Neural cell (in vitro differentiated cells): ENCODE data around the gene EPPIN. TPM values are rescaled to one million over a fixed set of nuclear protein-coding genes. Genes with fewer than 3 reads are reported as not detected.

ENCODE experiments used
- H2AFZ ChIP-seq: fragments of 200-600, 300-800 bp; sonication (generic), shearing (Covaris generic); 2 replicates; pipeline ENCODE4 v1.6.0; 2014; ENCODE audit warnings: low read depth, mild to moderate bottlenecking, antibody characterized with exemption, low read length, moderate library complexity
- H3F3A ChIP-seq: fragments of 200-600 bp; shearing (Covaris generic); 2 replicates; pipeline ENCODE4 v1.6.1; 2016; ENCODE audit warnings: mild to moderate bottlenecking, moderate library complexity, mixed read lengths, antibody characterized with exemption, low read length; ENCODE audit not compliant: insufficient read depth, poor library complexity, severe bottlenecking
- H3K27ac ChIP-seq: fragments of 200-600, 300-800 bp; sonication (generic), shearing (Covaris generic); 2 replicates; pipeline ENCODE4 v1.5.1; 2014; ENCODE audit warnings: mild to moderate bottlenecking, low read length, moderate library complexity
- H3K27me3 ChIP-seq: fragments of 300-800, 200-600 bp; sonication (generic), shearing (Covaris generic); 2 replicates; pipeline ENCODE4 v1.6.0; 2014; ENCODE audit warnings: mild to moderate bottlenecking, low read depth, low read length, moderate library complexity; ENCODE audit not compliant: insufficient read depth
- H3K36me3 ChIP-seq: fragments of 300-800, 200-600 bp; sonication (generic), shearing (Covaris generic); 2 replicates; pipeline ENCODE4 v1.5.1; 2014; ENCODE audit warnings: mild to moderate bottlenecking, antibody characterized with exemption, low read length, moderate library complexity; ENCODE audit not compliant: insufficient read depth
- H3K4me2 ChIP-seq: fragments of 300-800, 200-600 bp; sonication (generic), shearing (Covaris generic); 2 replicates; pipeline ENCODE4 v1.6.0; 2014; ENCODE audit warnings: mild to moderate bottlenecking, low read length
- H3K4me3 ChIP-seq: fragments of 300-800, 200-600 bp; sonication (generic), shearing (Covaris generic); 2 replicates; pipeline ENCODE4 v1.5.1; 2014; ENCODE audit warnings: mild to moderate bottlenecking, low read length, moderate library complexity
- H3K79me2 ChIP-seq: fragments of 200-600 bp; shearing (Covaris generic); replicated peaks from 2 replicates; pipeline ENCODE4 v1.6.0; 2014; ENCODE audit warnings: mild to moderate bottlenecking, low read length, moderate library complexity; ENCODE audit not compliant: insufficient read depth
- H3K9ac ChIP-seq: fragments of 300-800, 200-600 bp; sonication (generic), shearing (Covaris generic); 2 replicates; pipeline ENCODE4 v1.6.1; 2016; ENCODE audit warnings: mild to moderate bottlenecking, low read length, mixed read lengths
- H3K9me2 ChIP-seq: fragments of 200-600 bp; shearing (Covaris generic); 2 replicates; pipeline ENCODE4 v1.6.1; 2016; ENCODE audit warnings: mild to moderate bottlenecking, low read length, mixed read lengths; ENCODE audit not compliant: insufficient read depth
- H3K9me3 ChIP-seq: fragments of 200-600, 300-800 bp; sonication (generic), shearing (Covaris generic); 2 replicates; pipeline ENCODE4 v1.6.1; 2016; ENCODE audit warnings: mild to moderate bottlenecking, mixed run types, low read length, moderate library complexity, mixed read lengths
- H4K20me1 ChIP-seq: fragments of 200-600 bp; shearing (Covaris generic); 2 replicates; pipeline ENCODE4 v1.6.1; 2016; ENCODE audit warnings: mild to moderate bottlenecking, mixed run types; ENCODE audit not compliant: insufficient read depth
- CTCF ChIP-seq: fragments of 450-650 bp; IDR thresholded peaks from 2 replicates; pipeline ENCODE4 v1.5.1; 2014; ENCODE audit warnings: antibody characterized with exemption, mild to moderate bottlenecking, moderate library complexity; ENCODE audit not compliant: poor library complexity, severe bottlenecking
- EP300 ChIP-seq: fragments of 450-650 bp; conservative IDR thresholded peaks from 2 replicates; pipeline ENCODE4 v1.6.1; 2014; ENCODE audit warnings: antibody characterized with exemption, mild to moderate bottlenecking, moderate library complexity; ENCODE audit not compliant: poor library complexity, severe bottlenecking
- EZH2 ChIP-seq: fragments of 200-600, 300-800 bp; shearing (Covaris generic), sonication (generic); IDR thresholded peaks from 2 replicates; pipeline ENCODE4 v1.6.1; 2014; ENCODE audit warnings: antibody characterized with exemption, low read length, borderline replicate concordance, mild to moderate bottlenecking; ENCODE audit not compliant: insufficient read depth, poor library complexity, severe bottlenecking
- MXI1 ChIP-seq: fragments of 450-650 bp; conservative IDR thresholded peaks from 2 replicates; pipeline ENCODE4 v1.6.1; 2014; ENCODE audit warnings: antibody characterized with exemption, mild to moderate bottlenecking; ENCODE audit not compliant: poor library complexity, severe bottlenecking
- POLR2AphosphoS5 ChIP-seq: IDR thresholded peaks from 2 replicates; pipeline ENCODE4 v1.6.1; 2012
- RAD21 ChIP-seq: fragments of 450-650 bp; conservative IDR thresholded peaks from 2 replicates; pipeline ENCODE4 v1.6.1; 2014; ENCODE audit warnings: antibody characterized with exemption, mild to moderate bottlenecking, moderate library complexity
- REST ChIP-seq: IDR thresholded peaks from 2 replicates; pipeline ENCODE4 v1.6.1; 2012; ENCODE audit warnings: borderline replicate concordance
- SMC3 ChIP-seq: fragments of 450-650 bp; conservative IDR thresholded peaks from 2 replicates; pipeline ENCODE4 v1.6.1; 2014; ENCODE audit warnings: antibody characterized with exemption, mild to moderate bottlenecking, moderate library complexity; ENCODE audit not compliant: poor library complexity
- TAF1 ChIP-seq: IDR thresholded peaks from 2 replicates; pipeline ENCODE4 v1.6.1; 2012; ENCODE audit warnings: low read depth
- polyA plus RNA-seq: library from polyadenylated mRNA; depleted of rRNA; stranded (reverse); fragments of >200 nt; gene quantifications from 2 replicates; pipeline ENCODE4 v1.2.3, GENCODE V29; 2014

EPPIN gene
- polyA plus RNA-seq, 1 donor from 2014 or later: not detected

DNA sequence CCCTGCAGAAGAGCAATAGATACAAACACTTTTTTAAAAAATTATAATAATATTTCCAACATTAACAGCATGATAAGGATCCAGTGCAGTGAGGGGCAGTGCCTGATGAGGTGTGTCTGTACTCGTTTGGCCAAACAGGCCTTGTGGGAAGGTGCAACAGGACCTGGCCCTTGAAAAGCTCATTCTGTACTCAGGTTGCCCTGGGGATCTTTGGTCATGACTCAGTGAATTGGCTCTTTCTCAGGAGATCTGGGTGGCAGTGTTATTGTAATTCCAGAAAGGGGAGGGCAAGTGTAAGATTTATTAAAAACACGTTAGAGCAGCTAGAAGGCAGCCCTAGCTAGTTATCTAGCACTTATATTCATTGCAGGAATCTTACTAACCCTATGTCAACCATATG lies 28.9 kb downstream of the EPPIN start:
- no peak for TF ChIP-seq POLR2AphosphoS5
- TF ChIP-seq TAF1: no peak
- no peak for TF ChIP-seq RAD21
- TF ChIP-seq REST: no peak
- TF ChIP-seq CTCF: no peak
- TF ChIP-seq MXI1: no peak
- no peak for TF ChIP-seq EZH2
- TF ChIP-seq SMC3: no peak
- TF ChIP-seq EP300: no peak

GRCh38 chr20:45515147-45515913 lies 31.9 kb downstream of the EPPIN start, which contains the start of gene SPINT3:
TSS of gene SPINT3 (minus strand) at chr20:45515622. CDS start at chr20:45515608, 14 bp downstream.
- no peaks in the 10 kb centered on the region for H4K20me1 ChIP-seq

More for the DNA sequence above, 28.9 kb downstream of the EPPIN start:
- Histone ChIP-seq H4K20me1 (no peaks in the 10 kb centered on the region), H3K9ac (no peak overlapping the region), H3F3A (no peaks in the 10 kb centered on the region), H3K27ac (no peak overlapping the region), H3K4me2 (no peak overlapping the region), H3K79me2 (no peaks in the 10 kb centered on the region), H2AFZ (no peak overlapping the region), H3K9me3 (no peaks in the 10 kb centered on the region), H3K4me3 (no peak overlapping the region), H3K27me3 (no peaks in the 10 kb centered on the region), H3K36me3 (no peaks in the 10 kb centered on the region), H3K9me2 (no peaks in the 10 kb centered on the region)

More at GRCh38 chr20:45515147-45515913, 31.9 kb downstream of the EPPIN start, which contains the start of gene SPINT3:
- Histone ChIP-seq H3K27me3 (no peaks in the 10 kb centered on the region), H3K9ac (no peak within 1 kb of the TSS), H3K9me2 (no peaks in the 10 kb centered on the region), H3K27ac (no peak within 1 kb of the TSS), H3F3A (no peaks in the 10 kb centered on the region), H3K4me2 (no peak within 1 kb of the TSS), H3K79me2 (no peaks in the 10 kb centered on the region), H3K4me3 (no peak within 1 kb of the TSS), H2AFZ (no peak within 1 kb of the TSS), H3K36me3 (no peaks in the 10 kb centered on the region), H3K9me3 (no peaks in the 10 kb centered on the region)
- TF ChIP-seq CTCF (no peak), SMC3 (no peak), MXI1 (no peak), POLR2AphosphoS5 (no peak), TAF1 (no peak), EZH2 (no peak), RAD21 (no peak), EP300 (no peak), REST (no peak)
